RWPE2 (cell line): ENCODE measurements around the gene GFRA3.

Experiments
- ATAC-seq: fragments of 200-7000 bp; cut with Tn5 transposase; 3 replicates; pipeline ENCODE4 v1.9.1; 2021; ENCODE audit warnings: low read depth
- DNase-seq: peaks from one replicate; pipeline ENCODE4 v3.0.0-alpha.2; 2020; ENCODE audit warnings: low spot score
- H3K27ac ChIP-seq: fragments of 450-650 bp; 2 replicates; pipeline ENCODE4 v1.5.1; 2017; ENCODE audit warnings: mild to moderate bottlenecking; ENCODE audit not compliant: poor library complexity, severe bottlenecking
- H3K27me3 ChIP-seq: fragments of 250-450 bp; sonication (Bioruptor Pico); 2 replicates; pipeline ENCODE4 v1.5.1; 2021; ENCODE audit warnings: mild to moderate bottlenecking, moderate library complexity; ENCODE audit not compliant: insufficient read depth, poor library complexity, severe bottlenecking
- H3K36me3 ChIP-seq: fragments of 250-450 bp; sonication (Bioruptor Pico); 2 replicates; pipeline ENCODE4 v1.5.1; 2020; ENCODE audit warnings: low read depth, mild to moderate bottlenecking, moderate library complexity
- H3K4me1 ChIP-seq: fragments of 250-450 bp; sonication (Bioruptor Pico); 2 replicates; pipeline ENCODE4 v1.5.1; 2021; ENCODE audit warnings: mild to moderate bottlenecking, moderate library complexity; ENCODE audit not compliant: insufficient read depth, poor library complexity, severe bottlenecking
- H3K4me3 ChIP-seq: fragments of 250-450 bp; sonication (Bioruptor Pico); 2 replicates; pipeline ENCODE4 v1.5.1; 2021; ENCODE audit warnings: mild to moderate bottlenecking, moderate library complexity; ENCODE audit not compliant: severe bottlenecking
- H3K9me3 ChIP-seq: fragments of 250-450 bp; sonication (Bioruptor Pico); 2 replicates; pipeline ENCODE4 v1.5.1; 2021; ENCODE audit warnings: mild to moderate bottlenecking, moderate library complexity; ENCODE audit not compliant: severe bottlenecking
- TF ChIP-seq, protein P1 (sequence below): fragments of 450-650 bp; IDR thresholded peaks from one replicate; pipeline ENCODE4 v1.5.1; 2017; ENCODE audit warnings: mild to moderate bottlenecking, moderate library complexity; ENCODE audit not compliant: poor library complexity, severe bottlenecking

GFRA3 gene

DNA sequence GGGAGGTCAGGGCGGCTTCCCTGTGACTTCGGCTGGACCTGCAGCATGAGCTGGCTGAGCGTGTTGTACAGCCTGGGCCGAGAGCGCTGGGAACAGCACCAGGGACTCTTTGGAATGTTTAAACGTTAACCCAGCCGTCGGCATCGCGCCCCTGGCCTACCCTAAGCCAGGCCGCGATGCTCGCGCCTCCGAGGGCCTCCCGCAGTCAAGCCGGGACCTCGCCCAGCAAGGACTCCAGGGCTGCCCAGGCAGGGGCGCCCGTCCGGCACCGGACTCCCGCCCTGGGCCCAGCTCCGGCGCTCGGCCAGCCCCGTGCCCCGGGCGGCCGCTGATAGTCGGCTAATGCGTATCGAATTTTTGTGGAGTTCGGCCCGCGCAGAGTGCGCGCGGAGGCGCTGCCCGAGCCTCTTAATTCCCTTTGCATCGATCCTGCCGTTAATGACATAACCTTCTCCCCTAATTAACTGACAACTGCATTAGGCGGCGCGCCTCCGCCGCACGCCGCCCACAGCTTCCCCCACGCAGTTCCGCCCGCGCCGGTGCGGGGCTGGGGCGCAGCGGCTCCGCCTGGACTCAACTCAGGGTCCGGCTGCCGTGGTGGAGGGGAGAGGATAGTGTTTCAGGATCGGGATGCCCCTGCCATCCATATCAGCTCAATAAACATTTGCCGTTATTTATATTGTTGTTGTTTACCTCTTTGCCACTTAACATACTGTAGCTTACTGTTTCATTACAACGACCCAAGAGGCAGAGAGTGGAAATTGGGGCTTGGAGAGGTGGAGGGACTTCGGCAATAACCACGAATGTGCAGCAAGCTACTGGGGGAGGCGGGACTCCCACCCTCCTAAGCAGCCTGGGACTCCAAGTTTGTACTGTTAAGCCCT is 32.5 kb downstream of the GFRA3 start:
- H3K9me3 ChIP-seq, result no peaks in the 10 kb centered on the region
- H3K4me3 ChIP-seq, result peak overlapping the region; percentile 25
- H3K36me3 ChIP-seq, result no peaks in the 10 kb centered on the region
- TF ChIP-seq, protein P1, sequence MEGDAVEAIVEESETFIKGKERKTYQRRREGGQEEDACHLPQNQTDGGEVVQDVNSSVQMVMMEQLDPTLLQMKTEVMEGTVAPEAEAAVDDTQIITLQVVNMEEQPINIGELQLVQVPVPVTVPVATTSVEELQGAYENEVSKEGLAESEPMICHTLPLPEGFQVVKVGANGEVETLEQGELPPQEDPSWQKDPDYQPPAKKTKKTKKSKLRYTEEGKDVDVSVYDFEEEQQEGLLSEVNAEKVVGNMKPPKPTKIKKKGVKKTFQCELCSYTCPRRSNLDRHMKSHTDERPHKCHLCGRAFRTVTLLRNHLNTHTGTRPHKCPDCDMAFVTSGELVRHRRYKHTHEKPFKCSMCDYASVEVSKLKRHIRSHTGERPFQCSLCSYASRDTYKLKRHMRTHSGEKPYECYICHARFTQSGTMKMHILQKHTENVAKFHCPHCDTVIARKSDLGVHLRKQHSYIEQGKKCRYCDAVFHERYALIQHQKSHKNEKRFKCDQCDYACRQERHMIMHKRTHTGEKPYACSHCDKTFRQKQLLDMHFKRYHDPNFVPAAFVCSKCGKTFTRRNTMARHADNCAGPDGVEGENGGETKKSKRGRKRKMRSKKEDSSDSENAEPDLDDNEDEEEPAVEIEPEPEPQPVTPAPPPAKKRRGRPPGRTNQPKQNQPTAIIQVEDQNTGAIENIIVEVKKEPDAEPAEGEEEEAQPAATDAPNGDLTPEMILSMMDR, result no peak
- DNase-seq, result no peak
- H3K27me3 ChIP-seq, result peaks cover 42% of the 10 kb centered on the region
- H3K4me1 ChIP-seq, result no peaks in the 10 kb centered on the region
- H3K27ac ChIP-seq, result no peak overlapping the region
- ATAC-seq, result peak; percentile 65

DNA sequence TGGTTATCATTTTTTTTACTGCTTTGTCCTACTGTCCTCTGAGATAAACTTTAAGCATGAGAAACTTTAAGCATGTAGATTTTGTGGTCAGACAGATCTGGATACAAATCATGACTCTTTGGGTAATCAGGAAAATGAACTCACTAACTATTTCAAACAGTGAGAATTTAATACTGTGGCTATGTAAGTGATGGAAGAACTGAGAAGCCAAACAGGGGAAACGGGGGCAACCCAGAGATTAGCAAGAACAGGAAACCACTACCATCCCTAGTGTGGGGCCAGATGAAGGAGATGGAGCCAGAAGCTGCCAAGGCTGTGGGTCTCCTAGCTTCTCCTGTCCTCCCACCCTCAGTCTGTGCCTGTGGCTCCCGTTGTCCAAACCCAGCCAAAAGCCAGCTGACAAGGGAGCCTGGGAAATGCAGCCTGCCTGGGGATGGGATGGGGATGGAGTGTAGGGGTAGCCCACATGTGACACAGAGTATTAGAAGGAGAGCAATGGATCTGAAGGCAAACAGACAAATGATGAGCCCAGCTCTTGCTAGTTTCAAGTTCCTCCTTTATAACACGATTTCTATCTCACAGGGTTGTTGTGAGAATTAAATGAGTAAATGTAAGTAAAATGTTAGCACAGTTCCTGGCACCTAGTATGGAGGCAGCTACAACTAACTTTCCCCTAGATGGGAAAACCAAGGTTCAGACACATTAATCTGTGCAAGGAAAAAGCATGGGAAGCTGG is 33.6 kb downstream of the GFRA3 start:
- Histone ChIP-seq H3K4me1 (no peaks in the 10 kb centered on the region), H3K27ac (no peak overlapping the region), H3K4me3 (no peak overlapping the region), H3K9me3 (no peaks in the 10 kb centered on the region), H3K27me3 (peaks cover 42% of the 10 kb centered on the region), H3K36me3 (no peaks in the 10 kb centered on the region)
- TF ChIP-seq, protein P1, result no peak
- no peak for DNase-seq
- ATAC-seq, result no peak

DNA sequence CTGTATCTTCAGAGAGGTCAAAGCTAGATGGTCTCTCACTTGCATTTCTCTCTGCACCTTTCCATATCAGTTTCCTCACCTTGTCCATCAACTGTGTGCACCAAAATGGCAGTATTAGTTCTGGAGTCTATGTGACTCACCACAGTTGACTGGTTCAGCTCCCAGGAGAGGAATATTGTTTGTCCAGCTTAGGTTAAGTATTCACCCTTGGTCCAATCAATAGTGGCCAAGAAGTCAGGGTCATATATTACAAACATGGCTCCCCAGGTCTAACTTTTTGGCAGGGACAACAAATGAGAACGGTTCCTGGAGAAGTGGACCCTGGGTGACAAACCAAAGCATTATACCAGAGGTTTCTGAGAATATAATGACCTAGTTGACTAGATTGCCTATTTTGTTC is 36.4 kb downstream of the GFRA3 start:
- no peaks in the 10 kb centered on the region for H3K9me3 ChIP-seq
- no peak for ATAC-seq
- TF ChIP-seq, protein P1, result no peak
- no peak overlapping the region for H3K4me3 ChIP-seq
- no peak for DNase-seq
- H3K36me3 ChIP-seq, result no peaks in the 10 kb centered on the region
- H3K4me1 ChIP-seq, result no peaks in the 10 kb centered on the region
- no peak overlapping the region for H3K27ac ChIP-seq
- H3K27me3 ChIP-seq, result peaks cover 29% of the 10 kb centered on the region

DNA sequence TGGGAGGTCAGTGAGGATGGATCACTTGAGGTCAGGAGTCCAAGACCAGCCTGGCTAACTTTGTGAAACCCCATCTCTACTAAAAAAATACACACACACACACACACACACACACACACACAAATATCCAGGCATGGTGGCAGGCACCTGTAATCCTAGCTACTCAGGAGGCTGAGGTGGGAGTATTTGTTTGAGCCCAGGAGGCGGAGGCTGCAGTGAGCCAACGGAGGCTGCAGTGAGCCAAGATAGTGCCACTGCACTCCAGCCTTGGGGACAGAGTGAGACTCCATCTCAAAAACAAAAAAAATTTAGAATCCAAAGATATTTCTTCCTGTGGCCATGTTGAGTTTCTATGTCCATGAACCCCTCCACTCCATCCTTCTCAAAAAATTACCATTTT is 39.8 kb downstream of the GFRA3 start:
- no peaks in the 10 kb centered on the region for H3K36me3 ChIP-seq
- TF ChIP-seq, protein P1, result no peak
- no peak overlapping the region for H3K4me3 ChIP-seq
- no peaks in the 10 kb centered on the region for H3K4me1 ChIP-seq
- DNase-seq, result no peak
- no peaks in the 10 kb centered on the region for H3K9me3 ChIP-seq
- H3K27ac ChIP-seq, result no peak overlapping the region
- no peak for ATAC-seq
- H3K27me3 ChIP-seq, result no peaks in the 10 kb centered on the region

DNA sequence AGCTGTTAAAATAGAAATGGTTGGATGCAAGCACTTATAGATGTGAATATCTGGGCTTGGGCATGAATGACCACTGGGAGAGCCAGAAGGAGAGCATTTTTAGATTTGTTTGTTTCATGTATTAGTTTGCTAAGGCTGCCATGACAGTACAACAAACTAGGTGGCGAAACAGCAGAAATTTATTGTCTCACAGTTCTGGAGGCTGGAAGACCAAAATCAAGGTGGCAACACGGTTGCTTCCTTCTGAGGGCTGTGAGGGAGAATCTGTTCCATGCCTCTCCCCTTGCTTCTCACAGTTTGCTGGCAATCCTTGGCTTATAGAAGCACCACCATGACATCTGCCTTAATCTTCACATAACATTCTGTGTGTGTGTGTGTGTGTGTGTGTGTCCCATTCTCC is 41.1 kb downstream of the GFRA3 start:
- Histone ChIP-seq H3K36me3 (no peaks in the 10 kb centered on the region), H3K27me3 (no peaks in the 10 kb centered on the region), H3K9me3 (no peaks in the 10 kb centered on the region), H3K27ac (no peak overlapping the region), H3K4me1 (no peaks in the 10 kb centered on the region), H3K4me3 (no peak overlapping the region)
- TF ChIP-seq, protein P1, result no peak
- no peak for ATAC-seq
- no peak for DNase-seq
